GM12891 (cell line): ENCODE results near the gene SLC5A1.

Experiments used
- DNase-seq: peaks from one replicate; pipeline ENCODE4 v3.0.0; 2011; ENCODE audit warnings: low spot score; ENCODE audit not compliant: insufficient read length
- FAIRE-seq: peaks from 2 replicates; lab custom pipeline; 2011; peaks lifted over from hg19 to GRCh38; lab: Jason Lieb, UNC
- PAX5 ChIP-seq: IDR thresholded peaks from 2 replicates; pipeline ENCODE4 v1.6.1; 2011; ENCODE audit warnings: low read length, moderate library complexity, mild to moderate bottlenecking; ENCODE audit not compliant: insufficient read depth, severe bottlenecking
- POLR2A ChIP-seq: IDR thresholded peaks from 2 replicates; pipeline ENCODE4 v1.6.1; 2011; ENCODE audit warnings: low read depth, low read length, control low read depth
- POLR2AphosphoS5 ChIP-seq: IDR thresholded peaks from 2 replicates; pipeline ENCODE4 v1.6.1; 2011; ENCODE audit warnings: low read depth, low read length, control low read depth
- POU2F2 ChIP-seq: IDR thresholded peaks from 2 replicates; pipeline ENCODE4 v1.6.1; 2011; ENCODE audit warnings: low read depth, mild to moderate bottlenecking, control low read depth, low read length, moderate library complexity
- SPI1 ChIP-seq: IDR thresholded peaks from 2 replicates; pipeline ENCODE4 v1.6.1; 2011; ENCODE audit warnings: low read depth, low read length, control low read depth
- TAF1 ChIP-seq: IDR thresholded peaks from 2 replicates; pipeline ENCODE4 v1.6.1; 2011; ENCODE audit warnings: low read depth, low read length, control low read depth

SLC5A1 gene

GRCh38 chr22:32082331-32082730 is 39.3 kb downstream of the SLC5A1 start:
- DNase-seq: no peak
- TF ChIP-seq SPI1 (no peak), TAF1 (no peak), POLR2A (no peak), POU2F2 (no peak), PAX5 (no peak), POLR2AphosphoS5 (no peak)
- FAIRE-seq: no peak

- TF ChIP-seq POLR2A (no peak), SPI1 (no peak), POLR2AphosphoS5 (no peak), PAX5 (no peak), TAF1 (no peak), POU2F2 (no peak)
- FAIRE-seq (no peak), DNase-seq (no peak)
Measured at GRCh38 chr22:32083000-32083399, 39.9 kb downstream of the SLC5A1 start.

- no peak for DNase-seq
- FAIRE-seq: no peak
- no peak for TF ChIP-seq POLR2A
Measured at GRCh38 chr22:32083814-32084213, 40.8 kb downstream of the SLC5A1 start.

GRCh38 chr22:32088084-32088483 is 45.0 kb downstream of the SLC5A1 start:
- TF ChIP-seq SPI1 (no peak), PAX5 (no peak), POU2F2 (no peak)
- DNase-seq (no peak), FAIRE-seq (no peak)

GRCh38 chr22:32097018-32097417 is 54.0 kb downstream of the SLC5A1 start:
- TF ChIP-seq SPI1: no peak
- TF ChIP-seq TAF1: no peak
- TF ChIP-seq POLR2AphosphoS5: no peak
- no peak for TF ChIP-seq PAX5
- no peak for TF ChIP-seq POU2F2
- no peak for TF ChIP-seq POLR2A
- FAIRE-seq (no peak), DNase-seq (no peak)

GRCh38 chr22:32097881-32098499 is 54.9 kb downstream of the SLC5A1 start:
- no peak for DNase-seq
- FAIRE-seq: no peak

GRCh38 chr22:32100711-32101110 is 57.6 kb downstream of the SLC5A1 start:
- no peak for TF ChIP-seq PAX5
- TF ChIP-seq POLR2A: no peak
- TF ChIP-seq POU2F2: no peak
- TF ChIP-seq SPI1: no peak
- TF ChIP-seq TAF1: no peak
- TF ChIP-seq POLR2AphosphoS5: no peak
- DNase-seq (no peak), FAIRE-seq (no peak)

More at GRCh38 chr22:32097881-32098499, 54.9 kb downstream of the SLC5A1 start:
- TF ChIP-seq POLR2AphosphoS5 (no peak), PAX5 (no peak), POLR2A (no peak), POU2F2 (no peak), SPI1 (no peak)

- FAIRE-seq (no peak), DNase-seq (no peak)
- TF ChIP-seq POLR2AphosphoS5 (no peak), POLR2A (no peak), PAX5 (no peak), POU2F2 (no peak), TAF1 (no peak), SPI1 (no peak)
Measured at GRCh38 chr22:32103658-32104315, 60.7 kb downstream of the SLC5A1 start.

GRCh38 chr22:32106930-32107329 is 63.9 kb downstream of the SLC5A1 start:
- DNase-seq (no peak), FAIRE-seq (peak; percentile 31)
- TF ChIP-seq POLR2A (no peak), SPI1 (no peak), POLR2AphosphoS5 (no peak)

GRCh38 chr22:32112380-32112779 is 69.3 kb downstream of the SLC5A1 start:
- DNase-seq: no peak
- no peak for TF ChIP-seq POU2F2
- no peak for TF ChIP-seq POLR2AphosphoS5
- no peak for TF ChIP-seq PAX5
- TF ChIP-seq SPI1: no peak
- TF ChIP-seq POLR2A: no peak
- TF ChIP-seq TAF1: no peak
- FAIRE-seq: no peak
